GM12878 (cell line): Measurements from ENCODE around the gene CT83. TPM values are rescaled to one million over a fixed set of nuclear protein-coding genes. Genes with fewer than 3 reads are reported as not detected.

ENCODE experiments used
- ATAC-seq: fragments of 200-7000 bp; cut with Tn5 transposase; 3 replicates; pipeline ENCODE4 v1.9.1; 2020; ENCODE audit warnings: mild to moderate bottlenecking, moderate library complexity
- BruUV-seq: library from RNA; stranded (reverse); fragments of 400-500 nt; replicated peaks from 2 replicates; lab custom pipeline; 2021; lab: Mats Ljungman, UMichigan
- CTCF ChIA-PET: fragments of 300-600 bp; sonication (Branson Sonifier 250); formaldehyde crosslinking; extraction: SDS; loops from one replicate; lab custom pipeline; 2021; ENCODE audit warnings: inconsistent platforms; lab: Yijun Ruan, JAX
- POLR2A ChIA-PET: fragments of 350-600 bp; formaldehyde crosslinking; extraction: SDS; loops from one replicate; lab custom pipeline; 2021; ENCODE audit warnings: inconsistent platforms; lab: Charles Lee
- RAD21 ChIA-PET: fragments of 300-600 bp; sonication (Branson Sonifier 250); formaldehyde crosslinking; loops from one replicate; lab custom pipeline; 2023; ENCODE audit warnings: antibody characterized with exemption; ENCODE audit not compliant: unreplicated experiment; lab: Charles Lee
- SMC1A ChIA-PET: fragments of 300-600 bp; sonication (Branson Sonifier 250); formaldehyde crosslinking; loops from one replicate; lab custom pipeline; 2023; ENCODE audit not compliant: unreplicated experiment, uncharacterized antibody; lab: Charles Lee
- DNase-seq: peaks from one replicate; pipeline ENCODE4 v3.0.0-alpha.2; 2011; ENCODE audit warnings: low read depth, low spot score
- FAIRE-seq: peaks from 3 replicates; lab custom pipeline; 2011; peaks lifted over from hg19 to GRCh38; lab: Jason Lieb, UNC
- H2AFZ ChIP-seq: 2 replicates; pipeline ENCODE4 v1.6.0; 2011; ENCODE audit warnings: low read depth, low read length, control low read depth; ENCODE audit not compliant: control insufficient read depth
- H3K27ac ChIP-seq: 2 replicates; pipeline ENCODE4 v1.5.1; 2011; ENCODE audit warnings: control low read depth; ENCODE audit not compliant: control insufficient read depth, insufficient read depth
- H3K27me3 ChIP-seq, 2 experiments: replicated peaks in 1 of 2; 2 replicates each; pipeline versions ENCODE4 v1.6.0 to v1.6.1; 2011; ENCODE audit warnings: low read length in 1 of 2; ENCODE audit not compliant: control insufficient read depth in 2 of 2, insufficient read depth in 2 of 2
- H3K36me3 ChIP-seq, 2 experiments: 2 replicates each; pipeline ENCODE4 v1.5.1; 2011; ENCODE audit warnings: low read length in 1 of 2; ENCODE audit not compliant: control insufficient read depth in 2 of 2, insufficient read depth in 2 of 2
- H3K4me1 ChIP-seq: 2 replicates; pipeline ENCODE4 v1.6.1; 2011; ENCODE audit warnings: mild to moderate bottlenecking, low read length, moderate library complexity, mixed read lengths; ENCODE audit not compliant: control insufficient read depth, insufficient read depth
- H3K4me2 ChIP-seq: 2 replicates; pipeline ENCODE4 v1.6.0; 2011; ENCODE audit warnings: control low read depth; ENCODE audit not compliant: control insufficient read depth, insufficient read depth
- H3K4me3 ChIP-seq: fragments of 200-600 bp; sonication (generic); 2 replicates; pipeline ENCODE4 v1.5.1; 2016
- H3K79me2 ChIP-seq: 2 replicates; pipeline ENCODE4 v1.6.0; 2011; ENCODE audit warnings: low read length; ENCODE audit not compliant: control insufficient read depth, insufficient read depth
- H3K9ac ChIP-seq: 2 replicates; pipeline ENCODE4 v1.8.0; 2011; ENCODE audit warnings: low read length, control low read depth, mixed read lengths; ENCODE audit not compliant: control insufficient read depth, insufficient read depth
- H3K9me3 ChIP-seq: replicated peaks from 3 replicates; pipeline ENCODE4 v1.5.1; 2011; ENCODE audit warnings: mild to moderate bottlenecking, low read length; ENCODE audit not compliant: control insufficient read depth, insufficient read depth
- H4K20me1 ChIP-seq: 2 replicates; pipeline ENCODE4 v1.6.0; 2011; ENCODE audit not compliant: control insufficient read depth, insufficient read depth
- BCL11A ChIP-seq: IDR thresholded peaks from 2 replicates; pipeline ENCODE4 v1.6.1; 2011; ENCODE audit warnings: low read depth, low read length
- BMI1 ChIP-seq: fragments of 450-650 bp; IDR thresholded peaks from 2 replicates; pipeline ENCODE4 v1.6.1; 2016; ENCODE audit warnings: mild to moderate bottlenecking, moderate library complexity, borderline replicate concordance
- CREB1 ChIP-seq: IDR thresholded peaks from 2 replicates; pipeline ENCODE4 v1.6.1; 2012; ENCODE audit warnings: low read depth, mild to moderate bottlenecking, inconsistent platforms
- FOS ChIP-seq: IDR thresholded peaks from 3 replicates; pipeline ENCODE4 v1.6.1; 2011; ENCODE audit warnings: borderline replicate concordance; ENCODE audit not compliant: insufficient read length; ENCODE audit errors: extremely low read depth
- GATAD2B ChIP-seq: fragments of 450-650 bp; conservative IDR thresholded peaks from 2 replicates; pipeline ENCODE4 v1.6.1; 2017; ENCODE audit warnings: low read depth, mild to moderate bottlenecking, moderate library complexity
- MXI1 ChIP-seq: fragments of 150-350 bp; IDR thresholded peaks from 2 replicates; pipeline ENCODE4 v1.6.1; 2011; ENCODE audit warnings: low read depth, mild to moderate bottlenecking, inconsistent platforms, low read length, improper control_type of control experiment
- NR2C2 ChIP-seq: IDR thresholded peaks from 2 replicates; pipeline ENCODE4 v1.6.1; 2011; ENCODE audit warnings: borderline replicate concordance, low read depth; ENCODE audit not compliant: control insufficient read depth, insufficient read length
- POLR2A ChIP-seq: IDR thresholded peaks from 2 replicates; pipeline ENCODE4 v1.6.1; 2011; ENCODE audit warnings: low read depth, mild to moderate bottlenecking, low read length
- SRF ChIP-seq, 2 experiments: IDR thresholded peaks; 2 replicates each; pipeline ENCODE4 v1.6.1; 2011; ENCODE audit warnings: low read depth in 2 of 2, low read length in 2 of 2, mild to moderate bottlenecking in 1 of 2, moderate library complexity in 1 of 2
- ZSCAN29 ChIP-seq: fragments of 450-650 bp; IDR thresholded peaks from 2 replicates; pipeline ENCODE4 v1.6.1; 2017; ENCODE audit warnings: mild to moderate bottlenecking, moderate library complexity
- ZZZ3 ChIP-seq: IDR thresholded peaks from 2 replicates; pipeline ENCODE4 v1.6.1; 2011; ENCODE audit warnings: low read depth; ENCODE audit not compliant: control insufficient read depth, insufficient read length
- WGBS: methylation state at CpG from one replicate; pipeline ENCODE4 v1.1.6; 2016; ENCODE audit warnings: low lambda C conversion rate; ENCODE audit not compliant: insufficient replicate concordance, insufficient coverage; ENCODE audit errors: missing lambda C conversion rate; 5-methylcytosine and 5-hydroxymethylcytosine counted together
- in situ Hi-C: fragments of 300-500 bp; cut with MboI; formaldehyde crosslinking; loops from 9 replicates; pipeline ENCODE4 v1.14.3; 2018; ENCODE audit warnings: mixed read lengths
- intact Hi-C: fragments of 100-400 bp; cut with micrococcal nuclease; formaldehyde crosslinking; loops from one replicate; pipeline ENCODE4 v1.14.2; 2022; ENCODE audit not compliant: unreplicated experiment
- polyA plus RNA-seq, 11 experiments: library from polyadenylated mRNA; depleted of rRNA in 4 of 11; unstranded in 6 of 11; stranded (reverse) in 5 of 11; fragments of >200 nt; fragmentation: Nextera tagmentation in 4 of 11; fragmentation: Illumina TruSeq in 1 of 11; extraction: Ambion mirVana in 4 of 11; extraction: Trizol in 1 of 11; gene quantifications; 1 replicate in 1 of 11; 2 replicates in 10 of 11; pipeline versions ENCODE4 v1.2.1 to v1.2.3, GENCODE V29; 2011 to 2016; ENCODE audit warnings: inconsistent platforms in 2 of 11, missing spikeins in 2 of 11, low read depth in 1 of 11
- total RNA-seq, 4 experiments: library from RNA; depleted of rRNA in 3 of 4; stranded (reverse); fragments of >200 nt in 3 of 4; fragmentation: Illumina TruSeq in 1 of 4; extraction: Trizol in 1 of 4; gene quantifications; 2 replicates each; pipeline versions ENCODE4 v1.2.1 to v1.2.3, GENCODE V29; 2013 to 2021
- TF ChIP-seq, protein P1 (sequence below): IDR thresholded peaks from 2 replicates; pipeline ENCODE4 v1.6.1; 2012; ENCODE audit warnings: mild to moderate bottlenecking, low read depth, low read length
- TF ChIP-seq, protein P2 (sequence below): IDR thresholded peaks from 2 replicates; pipeline ENCODE4 v1.6.1; 2011; ENCODE audit warnings: low read depth, mild to moderate bottlenecking, low read length, moderate library complexity, borderline replicate concordance; ENCODE audit errors: extremely low read depth
- TF ChIP-seq, protein P3 (sequence below): fragments of 450-650 bp; IDR thresholded peaks from 2 replicates; pipeline ENCODE4 v1.6.1; 2017; ENCODE audit warnings: low read depth, mild to moderate bottlenecking, moderate library complexity
- TF ChIP-seq, protein P4 (sequence below): fragments of 450-650 bp; IDR thresholded peaks from 2 replicates; pipeline ENCODE4 v1.6.1; 2017; ENCODE audit warnings: borderline replicate concordance

The CT83 gene
- total and polyA plus RNA-seq, 10 of the 15 experiments (the other 5 are each of a cell fraction or from before 2014, with no cell fraction given): not detected

DNA sequence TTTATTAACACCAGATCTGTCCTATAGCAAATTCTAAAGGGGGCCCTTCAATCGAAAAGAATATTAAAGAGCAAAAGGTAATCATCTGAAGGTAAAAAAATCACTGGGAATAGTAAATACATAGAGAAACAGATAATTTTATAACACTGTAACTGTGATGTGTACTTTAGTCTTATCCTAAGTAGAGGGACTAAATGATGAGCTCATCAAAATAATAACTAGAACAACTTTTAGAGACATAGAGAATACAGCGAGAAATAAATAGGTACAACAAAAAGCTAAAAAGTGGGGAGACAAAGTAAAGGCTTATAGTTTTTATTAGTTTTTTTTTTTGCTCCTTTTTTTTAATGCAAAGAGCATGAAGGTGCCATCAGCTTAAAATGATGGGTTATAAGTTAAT is 17.3 kb upstream of the CT83 start:
- no peak for ATAC-seq
- Histone ChIP-seq H2AFZ (no peak overlapping the region), H3K36me3 (no peaks in the 10 kb centered on the region), H4K20me1 (no peaks in the 10 kb centered on the region), H3K27me3 (no peaks in the 10 kb centered on the region), H3K27ac (no peak overlapping the region), H3K79me2 (no peaks in the 10 kb centered on the region), H3K4me2 (no peak overlapping the region), H3K9ac (no peak overlapping the region), H3K4me1 (no peaks in the 10 kb centered on the region), H3K9me3 (no peaks in the 10 kb centered on the region), H3K4me3 (no peak overlapping the region)
- in situ Hi-C loops (no loop called here), intact Hi-C loops (loop anchor here (10.0 kb wide), 1 partner anchor 1775 kb away; no protein-coding TSS in a partner anchor)
- CTCF ChIA-PET: no interaction called here
- BruUV-seq: no TSS peak
- no peak for FAIRE-seq
- no peak for DNase-seq
- RAD21 ChIA-PET: no interaction called here
- 1% methylated on average over 2 of the region's 2 CpGs for WGBS
- SMC1A ChIA-PET: interaction anchor here (0.7 kb wide), 1 partner anchor 507 kb away, joined by 3 read pairs; no protein-coding TSS in a partner anchor
- POLR2A ChIA-PET: no interaction called here
- TF ChIP-seq, protein P1, sequence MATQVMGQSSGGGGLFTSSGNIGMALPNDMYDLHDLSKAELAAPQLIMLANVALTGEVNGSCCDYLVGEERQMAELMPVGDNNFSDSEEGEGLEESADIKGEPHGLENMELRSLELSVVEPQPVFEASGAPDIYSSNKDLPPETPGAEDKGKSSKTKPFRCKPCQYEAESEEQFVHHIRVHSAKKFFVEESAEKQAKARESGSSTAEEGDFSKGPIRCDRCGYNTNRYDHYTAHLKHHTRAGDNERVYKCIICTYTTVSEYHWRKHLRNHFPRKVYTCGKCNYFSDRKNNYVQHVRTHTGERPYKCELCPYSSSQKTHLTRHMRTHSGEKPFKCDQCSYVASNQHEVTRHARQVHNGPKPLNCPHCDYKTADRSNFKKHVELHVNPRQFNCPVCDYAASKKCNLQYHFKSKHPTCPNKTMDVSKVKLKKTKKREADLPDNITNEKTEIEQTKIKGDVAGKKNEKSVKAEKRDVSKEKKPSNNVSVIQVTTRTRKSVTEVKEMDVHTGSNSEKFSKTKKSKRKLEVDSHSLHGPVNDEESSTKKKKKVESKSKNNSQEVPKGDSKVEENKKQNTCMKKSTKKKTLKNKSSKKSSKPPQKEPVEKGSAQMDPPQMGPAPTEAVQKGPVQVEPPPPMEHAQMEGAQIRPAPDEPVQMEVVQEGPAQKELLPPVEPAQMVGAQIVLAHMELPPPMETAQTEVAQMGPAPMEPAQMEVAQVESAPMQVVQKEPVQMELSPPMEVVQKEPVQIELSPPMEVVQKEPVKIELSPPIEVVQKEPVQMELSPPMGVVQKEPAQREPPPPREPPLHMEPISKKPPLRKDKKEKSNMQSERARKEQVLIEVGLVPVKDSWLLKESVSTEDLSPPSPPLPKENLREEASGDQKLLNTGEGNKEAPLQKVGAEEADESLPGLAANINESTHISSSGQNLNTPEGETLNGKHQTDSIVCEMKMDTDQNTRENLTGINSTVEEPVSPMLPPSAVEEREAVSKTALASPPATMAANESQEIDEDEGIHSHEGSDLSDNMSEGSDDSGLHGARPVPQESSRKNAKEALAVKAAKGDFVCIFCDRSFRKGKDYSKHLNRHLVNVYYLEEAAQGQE: no peak
- no peak for TF ChIP-seq BCL11A
- no peak for TF ChIP-seq ZSCAN29
- TF ChIP-seq CREB1: no peak
- no peak for TF ChIP-seq POLR2A
- TF ChIP-seq ZZZ3: no peak
- TF ChIP-seq, protein P2, sequence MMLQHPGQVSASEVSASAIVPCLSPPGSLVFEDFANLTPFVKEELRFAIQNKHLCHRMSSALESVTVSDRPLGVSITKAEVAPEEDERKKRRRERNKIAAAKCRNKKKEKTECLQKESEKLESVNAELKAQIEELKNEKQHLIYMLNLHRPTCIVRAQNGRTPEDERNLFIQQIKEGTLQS: no peak
- TF ChIP-seq NR2C2: no peak
- TF ChIP-seq MXI1: no peak
- TF ChIP-seq, protein P3, sequence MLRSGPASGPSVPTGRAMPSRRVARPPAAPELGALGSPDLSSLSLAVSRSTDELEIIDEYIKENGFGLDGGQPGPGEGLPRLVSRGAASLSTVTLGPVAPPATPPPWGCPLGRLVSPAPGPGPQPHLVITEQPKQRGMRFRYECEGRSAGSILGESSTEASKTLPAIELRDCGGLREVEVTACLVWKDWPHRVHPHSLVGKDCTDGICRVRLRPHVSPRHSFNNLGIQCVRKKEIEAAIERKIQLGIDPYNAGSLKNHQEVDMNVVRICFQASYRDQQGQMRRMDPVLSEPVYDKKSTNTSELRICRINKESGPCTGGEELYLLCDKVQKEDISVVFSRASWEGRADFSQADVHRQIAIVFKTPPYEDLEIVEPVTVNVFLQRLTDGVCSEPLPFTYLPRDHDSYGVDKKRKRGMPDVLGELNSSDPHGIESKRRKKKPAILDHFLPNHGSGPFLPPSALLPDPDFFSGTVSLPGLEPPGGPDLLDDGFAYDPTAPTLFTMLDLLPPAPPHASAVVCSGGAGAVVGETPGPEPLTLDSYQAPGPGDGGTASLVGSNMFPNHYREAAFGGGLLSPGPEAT: no peak
- no peak for TF ChIP-seq BMI1
- no peak for TF ChIP-seq FOS
- TF ChIP-seq GATAD2B: no peak
- TF ChIP-seq, protein P4, sequence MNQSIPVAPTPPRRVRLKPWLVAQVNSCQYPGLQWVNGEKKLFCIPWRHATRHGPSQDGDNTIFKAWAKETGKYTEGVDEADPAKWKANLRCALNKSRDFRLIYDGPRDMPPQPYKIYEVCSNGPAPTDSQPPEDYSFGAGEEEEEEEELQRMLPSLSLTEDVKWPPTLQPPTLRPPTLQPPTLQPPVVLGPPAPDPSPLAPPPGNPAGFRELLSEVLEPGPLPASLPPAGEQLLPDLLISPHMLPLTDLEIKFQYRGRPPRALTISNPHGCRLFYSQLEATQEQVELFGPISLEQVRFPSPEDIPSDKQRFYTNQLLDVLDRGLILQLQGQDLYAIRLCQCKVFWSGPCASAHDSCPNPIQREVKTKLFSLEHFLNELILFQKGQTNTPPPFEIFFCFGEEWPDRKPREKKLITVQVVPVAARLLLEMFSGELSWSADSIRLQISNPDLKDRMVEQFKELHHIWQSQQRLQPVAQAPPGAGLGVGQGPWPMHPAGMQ: no peak
- no peak for TF ChIP-seq SRF (IDR thresholded peaks at IDR 0.05; ENCODE audit: low read depth in 2 of 2, low read length in 2 of 2)
